H9 (cell line): ENCODE measurements around the gene DPF3. TPM values are rescaled to one million over a fixed set of nuclear protein-coding genes. Genes with fewer than 3 reads are reported as not detected.

Source experiments
- DNase-seq: peaks from one replicate; pipeline ENCODE4 v3.0.0-alpha.2; 2017
- H2AFZ ChIP-seq: one replicate; pipeline ENCODE4 v1.6.1; 2013; ENCODE audit warnings: mild to moderate bottlenecking, low read length, control low read depth, moderate library complexity
- H2AK5ac ChIP-seq: 2 replicates; pipeline ENCODE4 v1.6.1; 2013; ENCODE audit warnings: low read length, control low read depth, mixed read lengths; ENCODE audit not compliant: insufficient read length
- H2BK120ac ChIP-seq: one replicate; pipeline ENCODE4 v1.6.1; 2013; ENCODE audit warnings: low read depth, mild to moderate bottlenecking, low read length, control low read depth, inconsistent platforms; ENCODE audit not compliant: poor library complexity, severe bottlenecking
- H2BK12ac ChIP-seq: 2 replicates; pipeline ENCODE4 v1.6.1; 2013; ENCODE audit warnings: low read length, control low read depth, mixed read lengths, low read depth; ENCODE audit not compliant: insufficient read length
- H2BK15ac ChIP-seq: 2 replicates; pipeline ENCODE4 v1.6.1; 2013; ENCODE audit warnings: low read depth, low read length, control low read depth
- H2BK20ac ChIP-seq: one replicate; pipeline ENCODE4 v1.6.1; 2013; ENCODE audit warnings: low read depth, mild to moderate bottlenecking, low read length, control low read depth, inconsistent platforms; ENCODE audit not compliant: poor library complexity, severe bottlenecking
- H2BK5ac ChIP-seq: 2 replicates; pipeline ENCODE4 v1.6.1; 2013; ENCODE audit warnings: low read length, control low read depth, mixed read lengths; ENCODE audit not compliant: insufficient read length
- H3K14ac ChIP-seq: 2 replicates; pipeline ENCODE4 v1.6.1; 2013; ENCODE audit warnings: low read length, control low read depth; ENCODE audit not compliant: insufficient read depth
- H3K18ac ChIP-seq: 2 replicates; pipeline ENCODE4 v1.6.1; 2013; ENCODE audit warnings: low read depth, mild to moderate bottlenecking, mixed read lengths, low read length, control low read depth; ENCODE audit not compliant: insufficient read length
- H3K23ac ChIP-seq: 2 replicates; pipeline ENCODE4 v1.6.1; 2013; ENCODE audit warnings: low read length, control low read depth, mixed read lengths, low read depth; ENCODE audit not compliant: insufficient read length
- H3K23me2 ChIP-seq: 2 replicates; pipeline ENCODE4 v1.6.1; 2013; ENCODE audit warnings: low read depth, mild to moderate bottlenecking, mixed read lengths, low read length, control low read depth; ENCODE audit not compliant: insufficient read length, poor library complexity, severe bottlenecking
- H3K27ac ChIP-seq: 2 replicates; pipeline ENCODE4 v1.5.1; 2013; ENCODE audit warnings: low read length, control low read depth, mixed read lengths, low read depth; ENCODE audit not compliant: insufficient read length
- H3K27me3 ChIP-seq: 2 replicates; pipeline ENCODE4 v1.6.1; 2013; ENCODE audit warnings: low read length, control low read depth, inconsistent platforms; ENCODE audit not compliant: insufficient read depth
- H3K4ac ChIP-seq: 2 replicates; pipeline ENCODE4 v1.6.1; 2013; ENCODE audit warnings: low read depth, mild to moderate bottlenecking, control low read depth, inconsistent platforms, low read length, moderate library complexity
- H3K4me1 ChIP-seq: 2 replicates; pipeline ENCODE4 v1.6.1; 2013; ENCODE audit warnings: low read length, control low read depth, inconsistent platforms; ENCODE audit not compliant: insufficient read depth
- H3K4me2 ChIP-seq: 2 replicates; pipeline ENCODE4 v1.6.1; 2013; ENCODE audit warnings: low read length, control low read depth, mixed read lengths; ENCODE audit not compliant: insufficient read length, insufficient read depth
- H3K56ac ChIP-seq: 2 replicates; pipeline ENCODE4 v1.6.1; 2013; ENCODE audit warnings: low read depth, mild to moderate bottlenecking, mixed read lengths, low read length, control low read depth; ENCODE audit not compliant: insufficient read length
- H3K79me1 ChIP-seq: 2 replicates; pipeline ENCODE4 v1.6.1; 2013; ENCODE audit warnings: low read depth, mild to moderate bottlenecking, moderate library complexity, low read length, control low read depth, inconsistent platforms; ENCODE audit not compliant: insufficient read depth, poor library complexity, severe bottlenecking
- H3K79me2 ChIP-seq: 2 replicates; pipeline ENCODE4 v1.6.1; 2013; ENCODE audit warnings: low read length, control low read depth, inconsistent platforms; ENCODE audit not compliant: insufficient read depth
- H3K9ac ChIP-seq: 2 replicates; pipeline ENCODE4 v1.6.1; 2013; ENCODE audit warnings: low read length, control low read depth, mixed read lengths; ENCODE audit not compliant: insufficient read length; ENCODE audit errors: extremely low read depth
- H3K9me3 ChIP-seq: one replicate; pipeline ENCODE4 v1.6.1; 2013; ENCODE audit warnings: low read depth, low read length, inconsistent platforms; ENCODE audit not compliant: control insufficient read depth
- H3T11ph ChIP-seq: one replicate; pipeline ENCODE4 v1.6.1; 2013; ENCODE audit warnings: mild to moderate bottlenecking, low read length, control low read depth, inconsistent platforms
- H4K20me1 ChIP-seq: one replicate; pipeline ENCODE4 v1.6.1; 2013; ENCODE audit not compliant: control insufficient read depth, insufficient read length, insufficient read depth
- H4K5ac ChIP-seq: 2 replicates; pipeline ENCODE4 v1.6.1; 2013; ENCODE audit warnings: low read depth, mild to moderate bottlenecking, mixed read lengths, low read length, control low read depth; ENCODE audit not compliant: insufficient read length
- H4K8ac ChIP-seq: replicated peaks from 2 replicates; pipeline ENCODE4 v1.6.1; 2013; ENCODE audit warnings: low read length, control low read depth, mixed read lengths, low read depth; ENCODE audit not compliant: insufficient read length
- H4K91ac ChIP-seq: 2 replicates; pipeline ENCODE4 v1.6.1; 2013; ENCODE audit warnings: low read depth, mild to moderate bottlenecking, moderate library complexity, mixed read lengths, low read length, control low read depth; ENCODE audit not compliant: insufficient read length
- H3K27ac Mint-ChIP-seq, 3 experiments: 2 replicates in 2 of 3; 3 replicates in 1 of 3; pipeline ENCODE4 v1.8.0; 2020 to 2021; ENCODE audit warnings: mixed read lengths in 3 of 3, mild to moderate bottlenecking in 1 of 3, moderate library complexity in 1 of 3
- H3K27me3 Mint-ChIP-seq: 2 replicates; pipeline ENCODE4 v1.8.0; 2021; ENCODE audit warnings: low read depth, mild to moderate bottlenecking, moderate library complexity, mixed read lengths
- H3K36me3 Mint-ChIP-seq, 3 experiments: 2 replicates in 2 of 3; 3 replicates in 1 of 3; pipeline ENCODE4 v1.8.0; 2020 to 2021; ENCODE audit warnings: low read depth in 3 of 3, mixed read lengths in 3 of 3; ENCODE audit not compliant: insufficient read depth in 1 of 3
- H3K4me1 Mint-ChIP-seq, 2 experiments: 2 replicates each; pipeline ENCODE4 v1.8.0; 2020; ENCODE audit warnings: mixed read lengths in 2 of 2
- H3K4me3 Mint-ChIP-seq, 2 experiments: 2 replicates in 1 of 2; 3 replicates in 1 of 2; pipeline ENCODE4 v1.8.0; 2020 to 2021; ENCODE audit warnings: mild to moderate bottlenecking in 2 of 2, mixed read lengths in 2 of 2, moderate library complexity in 1 of 2
- H3K9me3 Mint-ChIP-seq, 2 experiments: 2 replicates in 1 of 2; 3 replicates in 1 of 2; pipeline ENCODE4 v1.8.0; 2020; ENCODE audit warnings: mild to moderate bottlenecking in 2 of 2, mixed read lengths in 2 of 2, moderate library complexity in 1 of 2
- CTCF ChIP-seq: fragments of 200-600 bp; sonication (generic); conservative IDR thresholded peaks from 3 replicates; pipeline ENCODE4 v1.8.0; 2021; ENCODE audit warnings: antibody characterized with exemption, mild to moderate bottlenecking
- WGBS: extraction: QIAGEN DNeasy Blood & Tissue Kit; methylation state at CpG from one replicate; pipeline ENCODE4 v1.1.7; 2013; ENCODE audit warnings: missing lambda C conversion rate, low lambda C conversion rate, mixed read lengths; ENCODE audit not compliant: insufficient read length; ENCODE audit errors: extremely low coverage; 5-methylcytosine and 5-hydroxymethylcytosine counted together
- total RNA-seq: library from RNA; stranded (reverse); gene quantifications from 2 replicates; pipeline ENCODE4 v1.2.1, GENCODE V29; 2021

The DPF3 gene
- total RNA-seq, 1 experiment from 2014 or later = not detected

- H3K56ac ChIP-seq = no peak overlapping the region
- peak; percentile 81 for DNase-seq
- H4K5ac ChIP-seq = no peak overlapping the region
- H2BK12ac ChIP-seq = no peak overlapping the region
- Mint-ChIP-seq H3K27ac (peak overlapping the region in 2 of 3 experiments; percentile 56 to 92; a peak in 4 of 7 replicates), H3K4me3 (no peak overlapping the region; a peak in 1 of 5 replicates), H3K27me3 (peaks cover 31% of the 10 kb centered on the region), H3K36me3 (peaks cover 0 to 4% (median 0%) of the 10 kb centered on the region in 3 experiments; a peak in 2 of 7 replicates), H3K9me3 (peaks cover 2 to 5% of the 10 kb centered on the region in 2 experiments; a peak in 3 of 5 replicates), H3K4me1 (peaks cover 22% of the 10 kb centered on the region in 2 experiments)
- no peaks in the 10 kb centered on the region for H4K20me1 ChIP-seq
- no peak overlapping the region for H3K4ac ChIP-seq
- no peak overlapping the region for H2BK20ac ChIP-seq
- no peak overlapping the region for H3T11ph ChIP-seq
- H2BK5ac ChIP-seq = no peak overlapping the region
- H4K8ac ChIP-seq = no peak overlapping the region
- H3K4me2 ChIP-seq = peak overlapping the region; percentile 29
- no peaks in the 10 kb centered on the region for H3K9me3 ChIP-seq
- H3K23ac ChIP-seq = no peak overlapping the region
- no peak overlapping the region for H2BK15ac ChIP-seq
- H3K18ac ChIP-seq = no peak overlapping the region
- peaks cover 9% of the 10 kb centered on the region; the same call in 1 of the 2 replicates for H3K4me1 ChIP-seq
- no peaks in the 10 kb centered on the region for H3K79me1 ChIP-seq
- no CpG with 5 or more reads among the region's 6 CpGs for WGBS
- no peak overlapping the region for H3K9ac ChIP-seq
- H3K27ac ChIP-seq = no peak overlapping the region
- H3K23me2 ChIP-seq = no peaks in the 10 kb centered on the region
- TF ChIP-seq CTCF = no peak
- H2BK120ac ChIP-seq = no peak overlapping the region
- H3K27me3 ChIP-seq = no peaks in the 10 kb centered on the region; the same call in 1 of the 2 replicates
- H4K91ac ChIP-seq = no peak overlapping the region
- no peak overlapping the region for H2AFZ ChIP-seq
- H2AK5ac ChIP-seq = no peak overlapping the region
- no peaks in the 10 kb centered on the region for H3K79me2 ChIP-seq
- no peak overlapping the region for H3K14ac ChIP-seq
Measured at GRCh38 chr14:72796935-72797334, 97.0 kb downstream of the DPF3 start.
